HuH-7 (cell line): ENCODE data around the gene GPRC5C.

Experiments
- DNase-seq: peaks from one replicate; pipeline ENCODE4 v3.0.0; 2011; ENCODE audit warnings: low spot score

The GPRC5C gene

GRCh38 chr17:74452033-74452840, 20.3 kb downstream of the GPRC5C start:
- no peak for DNase-seq

DNA sequence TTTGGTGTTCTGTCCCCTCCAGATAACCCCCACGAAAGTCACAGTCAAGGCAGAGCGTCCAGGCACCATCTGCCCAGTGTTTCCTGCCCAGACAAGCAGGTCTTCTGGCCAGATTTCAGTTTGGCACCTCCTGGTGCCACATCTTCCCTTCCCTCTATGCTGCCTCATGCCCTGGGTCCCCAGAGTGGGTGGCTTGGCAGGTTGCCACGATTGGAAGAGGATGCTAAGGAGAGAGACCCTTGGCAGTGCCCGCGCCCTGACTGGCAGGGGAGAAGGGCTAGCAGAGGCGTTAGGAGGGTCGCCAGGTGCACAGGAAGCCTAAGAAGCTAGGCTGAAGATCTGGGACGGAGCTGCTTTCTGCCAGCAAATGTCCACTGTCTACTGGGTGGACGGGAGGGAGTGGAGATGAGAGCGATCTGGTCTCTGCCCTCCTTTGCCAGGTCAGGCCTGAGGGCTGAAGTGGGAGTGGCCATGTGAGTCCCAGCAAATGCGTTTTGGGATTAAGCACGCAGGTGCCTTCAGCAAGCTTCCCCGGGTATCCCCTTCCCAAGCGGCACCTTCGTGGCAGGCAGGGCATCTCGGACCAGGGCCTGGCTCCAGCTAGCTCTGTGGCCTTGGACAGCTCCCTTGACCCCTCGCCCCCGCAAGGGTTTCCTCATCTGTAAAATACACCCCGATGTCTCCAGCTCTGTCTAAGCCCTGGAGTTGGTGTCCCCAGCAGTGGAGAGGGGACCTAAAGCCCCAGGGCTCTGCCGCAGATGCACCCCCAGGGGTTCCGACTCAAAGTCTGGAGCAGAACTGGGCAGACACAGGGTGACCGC, 21.2 kb downstream of the GPRC5C start:
- DNase-seq: no peak

GRCh38 chr17:74453665-74454196, 21.8 kb downstream of the GPRC5C start:
- DNase-seq: peak; percentile 99

DNA sequence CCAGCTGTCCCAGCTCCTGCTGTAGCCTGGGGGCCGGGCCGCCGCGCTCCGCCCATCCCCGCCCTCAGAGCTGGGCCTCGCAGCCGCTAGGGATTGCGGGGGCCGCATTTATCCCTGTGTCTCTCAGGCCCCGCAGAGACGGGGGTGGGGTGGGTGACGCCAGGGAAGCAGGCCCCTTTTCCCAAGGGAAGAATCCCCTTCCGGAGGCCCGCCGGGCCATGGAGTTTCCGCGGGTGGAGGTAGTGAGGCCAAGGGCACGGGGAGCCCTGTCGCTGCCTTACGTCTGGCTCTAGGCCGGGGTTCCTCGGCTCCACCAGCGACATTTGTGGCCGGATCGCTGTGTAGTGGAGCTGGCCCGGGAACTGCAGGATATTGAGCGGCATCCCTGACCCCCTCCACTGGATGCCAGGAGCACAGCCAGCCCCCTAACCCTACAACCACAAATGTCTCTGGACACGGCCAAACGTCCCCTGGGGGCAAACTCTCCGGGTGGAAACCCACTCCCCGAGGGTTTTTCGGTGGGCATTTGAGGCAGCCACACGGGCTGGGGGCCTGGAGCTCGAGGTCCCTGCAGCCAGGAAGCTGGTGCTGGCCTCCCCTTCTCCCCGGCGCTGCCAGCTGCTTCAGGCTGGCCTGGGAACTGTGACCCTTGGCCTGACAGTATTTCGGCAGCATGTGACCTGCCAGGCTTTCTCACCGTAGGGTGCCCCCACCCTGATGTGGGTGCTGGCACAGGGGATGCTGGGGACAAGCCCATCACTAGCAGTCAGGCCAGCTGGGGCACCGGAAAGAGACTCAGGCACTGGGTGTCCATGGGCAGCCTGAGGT, 22.5 kb downstream of the GPRC5C start:
- no peak for DNase-seq

GRCh38 chr17:74455025-74455545, 23.2 kb downstream of the GPRC5C start:
- DNase-seq: no peak

DNA sequence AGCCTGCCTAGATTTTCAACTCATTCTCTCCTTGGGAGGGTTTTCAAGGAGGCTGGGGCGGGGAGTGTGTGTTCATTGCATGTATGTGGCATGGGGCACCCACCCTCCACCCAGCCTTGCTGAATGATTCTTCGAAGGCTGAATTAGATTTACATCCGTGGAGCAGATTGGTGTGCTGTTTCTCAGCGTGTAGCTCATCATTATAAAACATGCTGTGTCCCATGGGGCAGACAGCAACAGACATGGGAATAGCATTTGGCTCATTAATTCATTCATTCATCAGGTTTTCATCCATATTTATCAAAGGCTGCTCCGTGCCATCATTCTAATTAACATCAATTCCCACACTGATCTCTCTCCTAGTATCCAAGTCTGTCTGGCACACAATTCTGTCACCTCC, 23.9 kb downstream of the GPRC5C start:
- DNase-seq: no peak

- peak; percentile 76 for DNase-seq
Measured at GRCh38 chr17:74457146-74457819, 25.4 kb downstream of the GPRC5C start.

- DNase-seq: no peak
Measured at GRCh38 chr17:74457820-74458166, 25.9 kb downstream of the GPRC5C start.

DNA sequence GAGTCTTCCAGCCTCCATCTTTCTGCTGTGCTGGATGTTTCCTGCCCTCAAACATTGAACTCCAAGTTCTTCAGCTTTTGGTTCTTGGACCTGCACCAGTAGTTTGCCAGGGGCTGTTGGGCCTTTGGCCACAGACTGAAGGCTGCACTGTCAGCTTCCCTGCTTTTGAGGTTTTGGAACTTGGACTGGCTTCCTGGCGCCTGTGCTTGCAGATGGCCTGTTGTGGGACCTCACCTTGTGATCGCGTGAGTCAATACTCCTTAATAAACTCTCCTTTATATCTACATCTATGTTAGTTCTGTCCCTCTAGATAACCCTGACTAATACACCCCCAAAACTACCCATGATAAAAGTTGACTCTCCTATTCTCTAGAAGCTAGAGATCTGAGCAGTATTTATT, 26.9 kb downstream of the GPRC5C start:
- no peak for DNase-seq

DNA sequence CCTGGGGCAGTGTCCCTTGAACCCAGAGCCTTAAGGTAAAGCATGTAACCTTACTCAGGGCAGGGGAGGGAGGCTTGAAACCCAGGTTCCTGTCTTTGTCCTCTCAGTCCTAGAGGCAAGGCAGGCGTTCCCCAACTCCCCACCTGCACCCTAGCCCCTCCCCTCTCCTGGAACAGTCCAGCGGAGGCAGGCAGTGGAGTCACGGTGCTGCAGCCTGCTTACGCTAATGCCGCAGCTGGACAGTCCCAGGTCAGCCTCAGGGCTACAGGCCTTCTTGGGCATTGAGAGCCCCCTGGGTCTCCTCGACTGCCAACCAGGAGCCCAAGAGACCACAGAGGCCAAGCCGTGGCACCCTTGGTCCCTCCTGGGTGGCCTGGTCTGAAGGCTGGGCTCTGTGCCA, 27.7 kb downstream of the GPRC5C start:
- no peak for DNase-seq

- DNase-seq: no peak
Measured at GRCh38 chr17:74460241-74460640, 28.4 kb downstream of the GPRC5C start.

GRCh38 chr17:74460996-74461395, 29.1 kb downstream of the GPRC5C start:
- no peak for DNase-seq

- DNase-seq: no peak
Measured at GRCh38 chr17:74461611-74462010, 29.7 kb downstream of the GPRC5C start.

- DNase-seq: no peak
Measured at GRCh38 chr17:74464730-74465377, 33.0 kb downstream of the GPRC5C start.

DNA sequence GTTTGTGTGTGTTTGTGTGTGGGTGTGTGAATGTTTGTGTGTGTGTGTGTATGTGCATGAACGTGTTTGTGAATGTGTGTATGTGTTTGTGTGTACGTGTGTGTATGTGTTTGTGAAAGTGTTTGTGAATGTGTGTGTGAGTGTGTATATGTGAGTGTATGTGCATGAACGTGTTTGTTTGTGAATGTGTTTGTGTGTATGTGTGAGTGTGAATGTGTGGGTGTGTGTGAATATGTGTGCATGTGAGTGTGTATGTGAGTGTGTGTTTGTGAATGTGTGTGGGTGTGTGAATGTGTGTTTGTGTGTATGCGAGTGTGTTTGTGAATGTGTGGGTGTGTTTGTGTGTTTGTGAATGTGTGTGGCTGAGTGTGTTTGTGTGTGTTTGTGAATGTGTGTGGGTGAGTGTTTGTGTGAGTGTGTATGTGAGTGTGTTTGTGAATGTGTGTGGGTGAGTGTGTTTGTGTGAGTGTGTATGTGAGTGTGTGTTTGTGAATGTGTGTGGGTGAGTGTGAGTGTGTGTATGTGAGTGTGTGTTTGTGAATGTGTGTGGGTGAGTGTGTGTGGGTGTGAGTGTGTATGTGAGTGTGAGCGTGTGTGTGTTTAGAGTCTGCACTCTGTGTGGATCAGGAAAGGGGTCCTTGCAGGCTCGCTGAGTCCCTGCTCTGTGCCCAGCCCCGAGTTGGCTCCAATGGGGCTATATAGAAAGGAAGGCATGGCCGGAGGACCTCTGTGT, 33.7 kb downstream of the GPRC5C start:
- DNase-seq: no peak

GRCh38 chr17:74466111-74466827, 34.4 kb downstream of the GPRC5C start, which contains the start of gene CD300A:
TSS of gene CD300A (plus strand) at chr17:74466634. CDS start at chr17:74466704, 70 bp downstream.
- DNase-seq: no peak

GRCh38 chr17:74466828-74467184, 34.9 kb downstream of the GPRC5C start:
- no peak for DNase-seq

- no peak for DNase-seq
Measured at GRCh38 chr17:74467221-74467951, 35.5 kb downstream of the GPRC5C start.

GRCh38 chr17:74471341-74471740, 39.5 kb downstream of the GPRC5C start:
- DNase-seq: no peak
